Measurements from ENCODE around the gene IER5. TPM values are rescaled to one million over a fixed set of nuclear protein-coding genes. Genes with fewer than 3 reads are reported as not detected.

Gene IER5
- total and polyA plus RNA-seq, 2 of the 13 experiments (the other 11 are each of a cell fraction or from before 2014, with no cell fraction given) = 2.5 to 3.5 TPM

DNA sequence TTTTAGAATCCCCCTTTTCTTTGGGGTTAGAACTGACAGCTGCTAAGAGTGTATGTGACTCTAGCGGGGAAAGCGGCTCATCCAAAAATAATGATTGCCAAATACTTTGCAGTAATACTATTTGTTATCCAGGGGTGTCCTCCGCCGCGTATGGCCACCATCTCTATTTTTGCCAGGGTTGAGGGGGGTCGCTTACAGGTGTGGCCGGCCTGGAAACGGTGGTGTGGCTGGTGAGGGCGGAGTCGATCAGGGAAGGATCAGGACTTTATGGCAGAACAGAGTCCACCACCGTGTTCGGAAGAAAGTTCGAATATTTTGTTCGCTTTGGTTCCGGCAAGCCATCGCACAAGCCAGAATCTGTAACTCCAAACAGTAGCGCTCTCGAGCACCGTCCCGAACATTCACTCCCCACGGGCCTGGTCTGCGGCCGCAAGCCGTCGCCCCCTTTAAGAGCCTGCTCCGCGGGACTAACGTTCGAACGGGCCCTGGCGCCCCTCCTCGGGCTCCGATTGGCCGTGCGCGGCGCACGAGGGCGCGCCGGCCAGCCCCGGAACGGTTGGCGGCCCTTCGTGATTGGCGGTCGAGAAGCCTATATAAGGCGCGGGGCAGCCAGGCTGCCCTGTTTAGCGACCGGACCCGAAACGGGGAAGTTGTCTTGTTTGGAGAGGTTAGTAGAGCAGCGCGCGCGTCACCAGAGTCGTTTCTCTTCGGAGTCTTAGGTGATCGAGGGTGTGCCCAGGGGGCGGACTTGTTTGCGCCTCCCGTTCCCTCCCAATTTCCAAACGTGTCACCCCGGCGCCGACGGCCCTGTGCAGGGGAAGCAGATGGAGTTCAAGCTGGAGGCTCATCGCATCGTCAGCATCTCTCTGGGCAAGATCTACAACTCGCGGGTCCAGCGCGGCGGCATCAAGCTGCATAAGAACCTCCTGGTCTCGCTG, at the start of gene IER5 (continued):
- TF ChIP-seq, protein P1, sequence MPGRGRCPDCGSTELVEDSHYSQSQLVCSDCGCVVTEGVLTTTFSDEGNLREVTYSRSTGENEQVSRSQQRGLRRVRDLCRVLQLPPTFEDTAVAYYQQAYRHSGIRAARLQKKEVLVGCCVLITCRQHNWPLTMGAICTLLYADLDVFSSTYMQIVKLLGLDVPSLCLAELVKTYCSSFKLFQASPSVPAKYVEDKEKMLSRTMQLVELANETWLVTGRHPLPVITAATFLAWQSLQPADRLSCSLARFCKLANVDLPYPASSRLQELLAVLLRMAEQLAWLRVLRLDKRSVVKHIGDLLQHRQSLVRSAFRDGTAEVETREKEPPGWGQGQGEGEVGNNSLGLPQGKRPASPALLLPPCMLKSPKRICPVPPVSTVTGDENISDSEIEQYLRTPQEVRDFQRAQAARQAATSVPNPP (CRISPR knock-in tag; IDR thresholded peaks at IDR 0.05) = 0 out of 2 replicates have a peak, but pooled peaks have one; percentile 66
- TF ChIP-seq PHF21A (CRISPR knock-in tag; IDR thresholded peaks at IDR 0.05) (peak; percentile 82; the same call in 1 of the 2 replicates), PCBP2 (optimal IDR thresholded peaks at IDR 0.05; ENCODE audit: low read depth, low read length, poor library complexity, severe bottlenecking) (no peak), FOSL1 (CRISPR knock-in tag; IDR thresholded peaks at IDR 0.05; ENCODE audit: borderline replicate concordance) (no peak), ZNF749 (CRISPR knock-in tag; IDR thresholded peaks at IDR 0.05; ENCODE audit: borderline replicate concordance) (peak; percentile 94), KDM5A (IDR thresholded peaks at IDR 0.05; ENCODE audit: borderline replicate concordance, low read length) (peak; percentile 27; the same call in 1 of the 2 replicates), MEIS1 (CRISPR knock-in tag; IDR thresholded peaks at IDR 0.05; ENCODE audit: borderline replicate concordance) (no peak), ZNF616 (CRISPR knock-in tag; IDR thresholded peaks at IDR 0.05; ENCODE audit: low read depth) (no peak)
- TF ChIP-seq, protein P2, sequence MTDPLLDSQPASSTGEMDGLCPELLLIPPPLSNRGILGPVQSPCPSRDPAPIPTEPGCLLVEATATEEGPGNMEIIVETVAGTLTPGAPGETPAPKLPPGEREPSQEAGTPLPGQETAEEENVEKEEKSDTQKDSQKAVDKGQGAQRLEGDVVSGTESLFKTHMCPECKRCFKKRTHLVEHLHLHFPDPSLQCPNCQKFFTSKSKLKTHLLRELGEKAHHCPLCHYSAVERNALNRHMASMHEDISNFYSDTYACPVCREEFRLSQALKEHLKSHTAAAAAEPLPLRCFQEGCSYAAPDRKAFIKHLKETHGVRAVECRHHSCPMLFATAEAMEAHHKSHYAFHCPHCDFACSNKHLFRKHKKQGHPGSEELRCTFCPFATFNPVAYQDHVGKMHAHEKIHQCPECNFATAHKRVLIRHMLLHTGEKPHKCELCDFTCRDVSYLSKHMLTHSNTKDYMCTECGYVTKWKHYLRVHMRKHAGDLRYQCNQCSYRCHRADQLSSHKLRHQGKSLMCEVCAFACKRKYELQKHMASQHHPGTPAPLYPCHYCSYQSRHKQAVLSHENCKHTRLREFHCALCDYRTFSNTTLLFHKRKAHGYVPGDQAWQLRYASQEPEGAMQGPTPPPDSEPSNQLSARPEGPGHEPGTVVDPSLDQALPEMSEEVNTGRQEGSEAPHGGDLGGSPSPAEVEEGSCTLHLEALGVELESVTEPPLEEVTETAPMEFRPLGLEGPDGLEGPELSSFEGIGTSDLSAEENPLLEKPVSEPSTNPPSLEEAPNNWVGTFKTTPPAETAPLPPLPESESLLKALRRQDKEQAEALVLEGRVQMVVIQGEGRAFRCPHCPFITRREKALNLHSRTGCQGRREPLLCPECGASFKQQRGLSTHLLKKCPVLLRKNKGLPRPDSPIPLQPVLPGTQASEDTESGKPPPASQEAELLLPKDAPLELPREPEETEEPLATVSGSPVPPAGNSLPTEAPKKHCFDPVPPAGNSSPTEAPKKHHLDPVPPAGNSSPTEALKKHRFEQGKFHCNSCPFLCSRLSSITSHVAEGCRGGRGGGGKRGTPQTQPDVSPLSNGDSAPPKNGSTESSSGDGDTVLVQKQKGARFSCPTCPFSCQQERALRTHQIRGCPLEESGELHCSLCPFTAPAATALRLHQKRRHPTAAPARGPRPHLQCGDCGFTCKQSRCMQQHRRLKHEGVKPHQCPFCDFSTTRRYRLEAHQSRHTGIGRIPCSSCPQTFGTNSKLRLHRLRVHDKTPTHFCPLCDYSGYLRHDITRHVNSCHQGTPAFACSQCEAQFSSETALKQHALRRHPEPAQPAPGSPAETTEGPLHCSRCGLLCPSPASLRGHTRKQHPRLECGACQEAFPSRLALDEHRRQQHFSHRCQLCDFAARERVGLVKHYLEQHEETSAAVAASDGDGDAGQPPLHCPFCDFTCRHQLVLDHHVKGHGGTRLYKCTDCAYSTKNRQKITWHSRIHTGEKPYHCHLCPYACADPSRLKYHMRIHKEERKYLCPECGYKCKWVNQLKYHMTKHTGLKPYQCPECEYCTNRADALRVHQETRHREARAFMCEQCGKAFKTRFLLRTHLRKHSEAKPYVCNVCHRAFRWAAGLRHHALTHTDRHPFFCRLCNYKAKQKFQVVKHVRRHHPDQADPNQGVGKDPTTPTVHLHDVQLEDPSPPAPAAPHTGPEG (CRISPR knock-in tag; IDR thresholded peaks at IDR 0.05) = peak; percentile 65; the same call in 1 of the 2 replicates
- TF ChIP-seq, protein P3, sequence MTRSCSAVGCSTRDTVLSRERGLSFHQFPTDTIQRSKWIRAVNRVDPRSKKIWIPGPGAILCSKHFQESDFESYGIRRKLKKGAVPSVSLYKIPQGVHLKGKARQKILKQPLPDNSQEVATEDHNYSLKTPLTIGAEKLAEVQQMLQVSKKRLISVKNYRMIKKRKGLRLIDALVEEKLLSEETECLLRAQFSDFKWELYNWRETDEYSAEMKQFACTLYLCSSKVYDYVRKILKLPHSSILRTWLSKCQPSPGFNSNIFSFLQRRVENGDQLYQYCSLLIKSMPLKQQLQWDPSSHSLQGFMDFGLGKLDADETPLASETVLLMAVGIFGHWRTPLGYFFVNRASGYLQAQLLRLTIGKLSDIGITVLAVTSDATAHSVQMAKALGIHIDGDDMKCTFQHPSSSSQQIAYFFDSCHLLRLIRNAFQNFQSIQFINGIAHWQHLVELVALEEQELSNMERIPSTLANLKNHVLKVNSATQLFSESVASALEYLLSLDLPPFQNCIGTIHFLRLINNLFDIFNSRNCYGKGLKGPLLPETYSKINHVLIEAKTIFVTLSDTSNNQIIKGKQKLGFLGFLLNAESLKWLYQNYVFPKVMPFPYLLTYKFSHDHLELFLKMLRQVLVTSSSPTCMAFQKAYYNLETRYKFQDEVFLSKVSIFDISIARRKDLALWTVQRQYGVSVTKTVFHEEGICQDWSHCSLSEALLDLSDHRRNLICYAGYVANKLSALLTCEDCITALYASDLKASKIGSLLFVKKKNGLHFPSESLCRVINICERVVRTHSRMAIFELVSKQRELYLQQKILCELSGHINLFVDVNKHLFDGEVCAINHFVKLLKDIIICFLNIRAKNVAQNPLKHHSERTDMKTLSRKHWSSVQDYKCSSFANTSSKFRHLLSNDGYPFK (CRISPR knock-in tag; IDR thresholded peaks at IDR 0.05; ENCODE audit: borderline replicate concordance) = peak; percentile 38; the same call in 1 of the 2 replicates
- TF ChIP-seq, protein P4, sequence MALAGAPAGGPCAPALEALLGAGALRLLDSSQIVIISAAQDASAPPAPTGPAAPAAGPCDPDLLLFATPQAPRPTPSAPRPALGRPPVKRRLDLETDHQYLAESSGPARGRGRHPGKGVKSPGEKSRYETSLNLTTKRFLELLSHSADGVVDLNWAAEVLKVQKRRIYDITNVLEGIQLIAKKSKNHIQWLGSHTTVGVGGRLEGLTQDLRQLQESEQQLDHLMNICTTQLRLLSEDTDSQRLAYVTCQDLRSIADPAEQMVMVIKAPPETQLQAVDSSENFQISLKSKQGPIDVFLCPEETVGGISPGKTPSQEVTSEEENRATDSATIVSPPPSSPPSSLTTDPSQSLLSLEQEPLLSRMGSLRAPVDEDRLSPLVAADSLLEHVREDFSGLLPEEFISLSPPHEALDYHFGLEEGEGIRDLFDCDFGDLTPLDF (CRISPR knock-in tag; IDR thresholded peaks at IDR 0.05) = peak; percentile 86
- TF ChIP-seq, protein P5, sequence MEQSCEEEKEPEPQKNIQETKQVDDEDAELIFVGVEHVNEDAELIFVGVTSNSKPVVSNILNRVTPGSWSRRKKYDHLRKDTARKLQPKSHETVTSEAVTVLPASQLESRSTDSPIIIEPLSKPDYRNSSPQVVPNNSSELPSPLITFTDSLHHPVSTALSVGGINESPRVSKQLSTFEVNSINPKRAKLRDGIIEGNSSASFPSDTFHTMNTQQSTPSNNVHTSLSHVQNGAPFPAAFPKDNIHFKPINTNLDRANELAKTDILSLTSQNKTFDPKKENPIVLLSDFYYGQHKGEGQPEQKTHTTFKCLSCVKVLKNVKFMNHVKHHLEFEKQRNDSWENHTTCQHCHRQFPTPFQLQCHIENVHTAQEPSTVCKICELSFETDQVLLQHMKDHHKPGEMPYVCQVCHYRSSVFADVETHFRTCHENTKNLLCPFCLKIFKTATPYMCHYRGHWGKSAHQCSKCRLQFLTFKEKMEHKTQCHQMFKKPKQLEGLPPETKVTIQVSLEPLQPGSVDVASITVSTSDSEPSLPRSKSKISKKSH (CRISPR knock-in tag; IDR thresholded peaks at IDR 0.05; ENCODE audit: borderline replicate concordance) = no peak
